SKM-1 (cell line): ENCODE results near the gene ROR1.

ENCODE experiments used
- DNase-seq: peaks from one replicate; lab custom pipeline; 2025; ENCODE audit not compliant: unreplicated experiment; lab: John Stamatoyannopoulos, UW

Gene ROR1

GRCh38 chr1:63904826-63905225 is 131.0 kb downstream of the ROR1 start:
- no peak for DNase-seq

- no peak for DNase-seq
These were observed 132.4 kb downstream of the ROR1 start for GRCh38 chr1:63906047-63906704.

DNA sequence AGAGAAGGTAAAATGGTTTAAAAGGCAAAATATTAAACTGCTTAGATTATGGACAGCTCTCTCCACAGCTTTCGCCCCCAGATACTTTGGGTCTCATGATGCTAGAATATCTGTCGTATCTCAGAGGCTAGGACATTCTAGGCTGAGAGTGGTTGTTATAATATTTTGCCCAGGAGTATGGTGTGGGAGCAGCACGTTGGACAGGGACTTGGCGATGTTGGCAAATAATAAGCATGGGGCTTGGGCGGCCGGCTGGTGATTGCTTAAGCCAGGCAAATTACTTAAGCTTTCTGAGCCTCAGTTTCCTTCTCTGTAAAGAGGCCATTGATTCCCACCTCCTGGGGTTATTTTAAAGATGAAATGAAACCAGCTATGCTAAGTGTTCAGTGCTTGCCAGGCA is 133.2 kb downstream of the ROR1 start:
- DNase-seq, result no peak

DNA sequence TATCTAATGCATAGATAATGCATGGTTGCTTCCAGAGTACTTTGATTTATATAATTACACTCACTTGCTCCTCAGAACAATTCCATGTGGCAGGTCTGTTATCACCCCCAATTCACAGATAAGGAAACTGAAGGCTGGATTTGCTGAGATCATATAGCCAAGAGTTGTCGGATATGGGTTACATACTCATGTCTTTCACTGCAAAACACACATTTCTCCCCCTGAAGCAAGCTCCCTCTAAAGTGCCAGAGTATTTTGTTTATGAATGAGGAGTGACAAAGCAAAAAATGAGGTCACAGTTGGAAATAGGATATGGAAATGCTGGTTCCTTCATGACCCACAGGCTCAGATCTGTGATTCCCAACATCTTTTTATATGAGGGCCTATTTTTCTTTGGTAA is 134.2 kb downstream of the ROR1 start:
- DNase-seq, result no peak

DNA sequence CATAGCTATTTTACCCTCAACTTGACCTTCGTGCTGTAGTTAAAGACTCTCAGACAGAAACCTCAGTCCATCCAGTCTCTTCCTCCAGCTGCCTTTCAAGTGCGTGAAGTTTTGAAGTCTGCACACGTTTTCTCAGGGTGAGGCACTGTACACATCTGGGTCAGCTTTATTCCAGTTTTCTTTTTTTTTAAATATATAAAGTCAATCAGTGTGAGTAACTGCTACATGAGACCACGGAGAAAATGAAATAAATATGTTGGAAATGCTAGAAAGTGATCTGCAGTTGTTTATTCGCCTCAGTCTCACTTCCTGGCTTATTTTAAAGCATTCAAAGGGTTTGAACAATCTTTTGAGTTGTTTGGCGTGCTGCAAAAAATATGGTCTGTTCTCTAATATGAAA is 135.7 kb downstream of the ROR1 start:
- DNase-seq, result no peak

- DNase-seq, result no peak
These were observed 137.2 kb downstream of the ROR1 start for GRCh38 chr1:63911049-63911448.

DNA sequence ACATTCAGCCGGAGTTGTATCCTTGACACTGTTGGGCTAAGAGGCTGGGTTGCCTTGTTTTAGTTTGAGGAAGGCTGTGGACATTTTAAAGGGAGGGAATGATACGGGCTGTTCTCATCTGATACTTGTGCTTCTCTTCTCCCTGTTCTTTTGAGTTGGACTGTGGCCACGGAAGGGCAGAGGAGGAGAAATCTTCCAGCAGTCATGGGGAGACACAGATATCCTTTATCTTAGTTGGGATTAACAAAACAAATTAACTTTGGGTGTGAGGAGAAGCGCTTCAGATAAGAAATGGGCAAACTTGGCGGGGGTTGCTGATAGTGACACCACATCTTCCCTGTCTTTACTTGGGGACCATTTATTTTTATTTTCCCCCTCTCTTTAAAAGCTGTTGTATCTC is 138.8 kb downstream of the ROR1 start:
- DNase-seq, result no peak

DNA sequence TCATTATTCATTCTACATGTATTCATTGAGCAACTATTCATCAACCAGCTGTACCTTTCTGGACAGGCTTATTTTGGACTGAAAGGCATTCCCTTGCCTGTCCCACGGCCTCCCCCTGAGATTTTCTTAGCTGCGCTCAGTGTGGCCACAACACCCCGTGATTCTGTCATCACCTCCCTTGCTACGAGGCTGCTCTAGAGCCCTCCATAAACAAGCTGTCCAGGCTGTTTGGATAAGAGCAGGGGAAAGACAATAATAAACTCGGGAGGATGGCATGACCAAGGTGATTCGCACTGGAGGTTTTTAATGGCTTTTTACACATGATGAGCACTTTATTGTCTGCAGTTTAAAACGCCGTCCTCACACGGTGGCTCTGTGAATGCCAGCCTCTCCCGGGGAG is 139.7 kb downstream of the ROR1 start:
- no peak for DNase-seq

- DNase-seq, result no peak
These were observed 140.4 kb downstream of the ROR1 start for GRCh38 chr1:63914241-63914640.

DNA sequence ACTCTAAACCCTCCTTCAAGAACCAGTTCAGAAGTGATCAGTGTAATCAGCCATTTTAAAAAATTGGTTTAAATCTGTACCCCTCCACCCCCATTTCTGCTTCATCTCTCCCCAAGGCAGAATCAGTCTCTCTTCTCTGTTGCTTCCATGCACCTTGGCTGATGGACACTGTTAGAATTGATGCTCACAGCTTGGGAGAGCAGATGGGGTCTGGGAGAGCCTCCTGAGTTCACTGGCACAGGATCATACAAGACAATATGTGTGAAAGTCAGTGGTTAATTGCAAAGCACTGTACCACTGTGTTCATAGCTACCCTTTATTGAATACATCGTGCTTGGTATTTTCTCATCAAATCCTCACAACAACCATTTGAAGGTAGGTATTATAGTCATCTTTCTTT is 140.9 kb downstream of the ROR1 start:
- DNase-seq, result no peak

DNA sequence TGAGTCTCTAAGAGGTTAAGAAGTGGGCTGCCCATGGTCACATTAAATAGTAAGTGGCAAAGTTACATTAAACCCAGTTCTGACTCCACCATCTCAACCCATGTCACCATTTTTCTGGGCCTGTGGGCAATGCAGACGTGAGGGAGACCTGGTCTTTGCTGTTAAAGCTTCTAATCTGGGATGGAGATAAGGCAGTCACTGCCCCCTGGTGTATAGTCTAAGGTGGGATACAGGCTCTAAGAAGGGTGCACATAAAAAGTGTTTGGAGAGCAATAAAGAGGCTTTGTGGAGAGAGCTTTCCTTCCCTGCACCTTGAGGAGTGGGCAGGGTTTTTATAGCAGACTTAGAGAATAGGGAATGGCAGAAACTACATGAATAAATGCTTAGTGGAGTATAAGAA is 141.3 kb downstream of the ROR1 start:
- DNase-seq, result no peak

DNA sequence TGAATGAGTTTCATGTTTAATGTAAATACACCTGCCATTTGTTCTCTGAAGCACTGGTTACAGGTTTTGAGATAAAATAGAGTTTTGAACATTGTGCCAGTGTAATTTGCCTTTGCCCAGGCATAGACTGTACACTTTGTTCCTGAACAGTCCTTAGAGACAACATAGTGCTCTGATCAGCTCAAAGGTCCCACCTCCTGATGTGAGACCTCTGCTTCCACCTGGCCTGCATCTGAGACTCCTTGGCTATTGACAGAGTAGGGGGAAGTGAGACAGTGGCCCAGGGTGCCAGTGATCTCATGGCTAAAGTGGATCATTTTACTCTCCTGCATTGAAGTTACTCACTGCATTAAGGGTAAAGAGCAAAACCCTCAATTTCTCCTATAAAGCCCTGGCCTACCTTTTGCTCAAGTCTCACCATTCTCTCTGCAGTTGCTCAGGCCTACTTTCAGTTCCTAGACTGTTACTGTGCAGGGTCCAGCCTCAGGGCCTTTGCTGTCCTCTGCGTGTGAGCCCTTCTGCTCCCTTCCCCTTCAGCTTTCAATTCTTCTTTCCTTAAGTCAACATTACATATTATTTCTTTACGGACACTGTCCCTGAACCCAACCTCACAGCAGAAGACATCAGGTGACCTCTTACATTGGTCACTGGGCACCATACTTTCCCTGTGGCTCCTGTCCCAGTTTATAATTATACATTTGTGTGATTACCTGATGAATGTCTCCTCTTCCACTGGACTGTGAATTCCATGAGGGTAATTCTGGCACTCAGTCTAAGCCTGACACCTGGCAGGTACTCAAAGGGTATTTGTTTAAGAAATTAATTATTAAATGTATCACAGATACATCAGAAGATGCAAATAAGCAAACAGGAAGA is 142.9 kb downstream of the ROR1 start:
- no peak for DNase-seq

- DNase-seq, result no peak
These were observed 144.0 kb downstream of the ROR1 start for GRCh38 chr1:63917571-63918417.

GRCh38 chr1:63918418-63918945 is 144.7 kb downstream of the ROR1 start:
- DNase-seq, result no peak

DNA sequence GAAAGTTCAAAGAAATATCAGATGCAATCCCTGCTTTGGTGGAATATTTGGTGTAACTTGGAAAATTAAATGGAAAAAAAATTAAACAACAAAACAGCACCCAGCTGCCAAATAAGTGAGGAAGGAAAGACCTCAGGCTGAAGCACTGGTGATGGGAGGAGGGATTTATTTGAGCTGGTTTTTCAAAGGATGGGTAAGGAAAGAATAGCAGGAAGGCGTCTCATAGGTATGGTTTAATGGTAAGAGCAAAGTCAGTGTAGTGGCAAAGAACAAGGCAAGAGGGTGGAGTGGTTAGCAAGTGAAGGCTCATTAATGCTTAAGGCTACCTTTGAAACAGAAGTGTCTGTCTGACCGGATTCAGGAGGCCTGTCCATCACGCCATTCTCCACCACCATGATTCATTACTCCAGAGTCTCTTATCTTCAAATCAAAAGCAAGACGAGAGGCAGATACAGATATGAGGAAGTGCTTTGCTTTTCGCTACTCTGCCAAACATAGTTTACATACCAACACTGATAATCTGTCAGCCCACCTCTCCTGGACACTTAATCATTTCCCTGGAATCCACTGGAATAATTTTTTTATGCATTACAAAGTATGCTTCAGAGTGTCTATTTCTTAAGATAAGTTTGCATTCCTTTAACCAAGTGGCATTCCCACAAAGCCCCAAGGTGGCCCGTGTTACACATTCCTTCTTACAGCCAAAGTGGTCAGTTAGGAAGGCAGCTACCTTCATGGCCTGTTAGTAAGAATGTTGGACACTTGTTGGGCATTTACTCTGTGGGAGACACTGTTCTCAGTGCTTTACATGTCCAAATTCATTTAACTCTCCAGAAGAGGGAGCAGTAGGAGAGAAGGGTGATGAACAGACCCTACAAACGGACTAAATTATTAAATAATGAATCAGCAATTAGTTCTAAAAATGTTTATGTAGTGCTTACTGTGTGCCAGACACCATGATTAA is 146.6 kb downstream of the ROR1 start:
- no peak for DNase-seq

DNA sequence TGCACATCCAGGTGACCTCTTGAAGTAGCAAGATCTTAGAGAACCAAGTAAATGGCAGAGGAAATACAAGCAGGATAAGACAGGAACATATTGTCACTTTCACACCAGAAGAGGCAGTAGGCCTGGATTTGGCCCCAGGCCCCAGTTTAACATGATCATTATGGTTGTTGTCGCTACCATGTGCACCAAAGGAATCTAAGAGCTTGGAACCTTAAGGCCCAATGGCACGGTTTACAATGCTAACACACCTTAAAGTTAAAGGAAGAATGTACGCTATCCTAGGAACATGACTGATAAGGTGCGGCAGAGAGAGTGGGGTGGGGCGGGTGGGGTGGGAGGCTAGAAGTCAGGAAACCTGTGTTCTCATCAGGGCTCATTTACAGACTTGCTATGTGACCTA is 147.5 kb downstream of the ROR1 start:
- DNase-seq, result no peak

DNA sequence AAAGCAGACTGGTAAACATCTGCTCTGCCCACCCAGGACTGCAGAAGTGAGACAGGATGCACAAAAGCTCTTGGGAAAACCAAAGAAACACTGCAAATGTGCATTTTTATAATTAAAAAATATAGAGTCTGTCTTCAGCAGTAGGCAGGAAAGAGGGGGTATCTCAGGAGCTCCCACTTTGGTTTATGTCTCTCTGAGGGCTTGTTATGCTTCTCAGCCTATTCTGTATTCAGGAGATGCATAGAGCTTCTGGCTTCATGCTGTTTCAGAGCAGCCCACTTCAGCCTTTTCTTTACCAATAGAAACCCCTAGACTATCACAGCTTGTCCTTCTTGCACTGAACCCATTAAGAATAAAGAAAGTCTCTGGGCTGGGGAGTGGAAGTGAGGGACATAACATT is 148.0 kb downstream of the ROR1 start:
- no peak for DNase-seq

- no peak for DNase-seq
These were observed 149.0 kb downstream of the ROR1 start for GRCh38 chr1:63922848-63923247.

- no peak for DNase-seq
These were observed 149.5 kb downstream of the ROR1 start for GRCh38 chr1:63923302-63923701.

DNA sequence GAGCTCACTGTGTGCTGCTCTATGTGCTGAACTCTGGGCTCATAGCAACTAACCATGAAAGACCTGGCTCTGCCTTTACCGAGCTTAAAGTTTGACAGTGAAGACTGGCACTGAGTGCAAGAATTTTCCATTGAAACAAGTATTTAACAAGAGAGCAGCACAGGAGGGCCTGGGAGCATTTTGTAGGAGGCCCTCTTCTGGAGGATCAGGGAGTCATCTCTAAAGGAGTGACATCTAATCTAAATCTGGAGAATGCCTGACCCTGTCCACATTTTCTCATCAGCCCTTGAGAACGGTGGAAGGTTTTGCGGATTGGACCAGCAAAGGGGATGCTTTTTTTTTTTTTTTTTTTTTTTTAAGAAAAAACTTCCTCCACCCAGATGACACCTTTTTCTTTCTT is 150.8 kb downstream of the ROR1 start:
- DNase-seq, result no peak
